ENCODE data around the gene ZNF654.
"Not testable (repeated sequence)": the region's sequence is repeated elsewhere in the genome, so short reads cannot be mapped to it uniquely, and the experiment has no call there.

Gene ZNF654

DNA sequence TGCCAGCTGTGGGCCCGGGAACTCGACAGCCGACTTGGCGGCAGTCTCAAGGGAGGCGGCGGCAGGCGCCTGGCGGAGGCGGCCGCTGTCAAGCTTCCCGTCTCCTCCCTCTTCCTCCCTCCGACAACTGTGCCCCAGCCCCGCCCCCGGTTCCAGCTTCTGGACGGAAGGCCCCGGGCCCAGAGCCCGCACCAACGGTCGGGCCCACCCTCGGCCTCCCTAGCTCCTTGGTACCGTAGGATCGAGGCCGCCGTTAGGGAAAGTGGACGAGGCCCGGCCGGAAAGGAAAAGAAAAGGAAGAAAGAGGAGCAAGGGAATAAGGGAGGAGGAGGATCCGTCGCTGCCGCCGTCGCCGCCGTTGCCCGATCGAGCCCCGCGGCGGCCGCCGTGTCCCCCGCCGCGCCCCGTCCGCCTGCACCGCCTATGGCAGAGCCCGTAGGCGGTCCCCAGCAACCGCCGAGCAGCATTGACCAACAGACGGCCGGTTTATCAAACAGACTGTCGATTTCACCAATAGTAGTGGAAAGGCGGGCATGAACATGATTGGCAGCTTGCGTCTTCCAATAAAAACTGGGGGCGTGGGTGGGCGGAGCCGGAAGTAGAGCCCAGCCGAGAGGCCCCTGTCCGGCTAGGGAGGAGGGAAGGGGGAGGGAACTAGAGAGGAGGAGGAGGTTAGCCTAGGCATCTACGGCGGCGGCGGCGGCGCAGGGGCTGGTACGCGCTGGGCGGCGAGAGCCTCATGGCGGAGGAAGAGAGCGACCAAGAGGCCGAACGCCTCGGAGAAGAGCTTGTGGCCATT lies at the start of gene ZNF654, which contains the start of gene CGGBP1:
Gene ZNF654 (plus strand): TSS at position 675 of the 799 bp plus-strand sequence. CDS start 65 bp downstream, at position 740.
Gene CGGBP1 (minus strand): TSS at position 425 of the 799 bp plus-strand sequence. CDS start 3,029 bp downstream, outside the sequence.
- DNase-seq: peak; percentile 97

DNA sequence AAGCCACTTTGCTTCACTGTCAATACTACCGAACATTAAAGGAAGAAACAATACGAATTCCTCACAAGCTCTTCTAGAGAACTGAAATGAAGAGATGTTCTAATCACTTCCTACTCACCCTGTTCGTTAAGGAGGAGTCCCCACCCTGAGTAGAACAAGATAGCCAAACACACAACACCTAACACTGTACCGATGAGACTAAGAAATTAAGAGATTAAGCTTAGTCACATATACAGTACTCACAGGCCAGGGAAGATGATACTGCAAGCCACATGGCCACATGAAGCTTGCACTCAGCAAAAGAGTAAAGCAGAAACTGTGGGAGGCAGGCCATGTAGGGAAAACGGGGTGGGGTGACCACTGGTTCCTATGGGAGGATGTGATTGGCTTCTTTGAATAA lies 48.2 kb upstream of the ZNF654 start:
- no peak for DNase-seq

DNA sequence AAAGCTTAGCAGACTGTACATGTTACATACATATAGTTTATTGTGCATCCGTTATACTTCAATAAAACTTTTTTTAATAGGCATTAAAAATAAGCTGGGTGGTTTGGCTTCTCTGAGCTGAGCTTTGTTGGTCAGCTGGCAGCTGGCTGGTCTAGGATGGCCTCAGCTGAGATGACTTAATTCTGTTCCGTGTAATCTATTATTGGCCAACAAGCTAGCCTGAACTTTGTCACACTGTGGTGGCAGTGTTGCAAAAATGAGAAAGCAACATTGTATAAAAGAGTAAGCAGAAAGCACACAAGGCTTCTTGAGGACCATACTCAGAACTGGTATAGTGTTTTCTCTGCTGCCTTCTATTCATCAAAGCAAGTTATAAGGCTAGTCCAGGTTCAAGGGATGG lies 45.5 kb upstream of the ZNF654 start:
- DNase-seq: no peak

DNA sequence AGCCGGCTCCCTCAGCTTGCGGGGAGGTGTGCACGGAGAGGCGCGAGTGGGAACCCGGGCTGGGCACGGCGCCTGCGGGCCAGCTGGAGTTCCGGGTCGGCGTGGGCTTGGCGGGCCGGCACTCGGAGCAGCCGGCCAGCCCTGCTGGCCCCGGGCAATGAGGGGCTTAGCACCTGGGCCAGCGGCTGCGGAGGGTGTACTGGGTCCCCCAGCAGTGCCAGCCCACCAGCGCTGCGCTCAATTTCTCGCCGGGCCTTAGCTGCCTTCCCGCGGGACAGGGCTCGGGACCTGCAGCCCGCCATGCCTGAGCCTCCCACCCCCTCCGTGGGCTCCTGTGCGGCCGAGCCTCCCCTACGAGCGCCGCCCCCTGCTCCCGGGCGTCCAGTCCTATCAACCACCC lies 43.4 kb upstream of the ZNF654 start:
- DNase-seq: not testable (repeated sequence)

DNA sequence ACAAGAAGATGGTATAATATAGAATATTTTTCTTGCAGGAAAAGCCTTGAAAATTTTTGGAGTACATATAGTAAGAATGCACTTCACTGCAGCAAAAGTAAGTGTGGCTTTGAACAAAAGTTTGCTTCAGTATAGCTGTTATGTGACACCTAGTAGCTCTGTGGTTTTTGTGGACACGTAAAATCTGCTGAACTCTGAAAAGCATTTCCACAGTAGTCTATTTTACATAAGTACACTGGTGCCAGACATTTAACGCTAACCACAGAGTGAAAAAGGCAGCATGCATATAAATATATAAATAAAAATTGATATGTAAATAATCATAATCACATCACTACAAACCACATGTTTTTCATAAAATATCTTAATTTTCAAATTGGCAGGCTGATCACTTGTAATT lies 40.0 kb upstream of the ZNF654 start:
- no peak for DNase-seq

DNA sequence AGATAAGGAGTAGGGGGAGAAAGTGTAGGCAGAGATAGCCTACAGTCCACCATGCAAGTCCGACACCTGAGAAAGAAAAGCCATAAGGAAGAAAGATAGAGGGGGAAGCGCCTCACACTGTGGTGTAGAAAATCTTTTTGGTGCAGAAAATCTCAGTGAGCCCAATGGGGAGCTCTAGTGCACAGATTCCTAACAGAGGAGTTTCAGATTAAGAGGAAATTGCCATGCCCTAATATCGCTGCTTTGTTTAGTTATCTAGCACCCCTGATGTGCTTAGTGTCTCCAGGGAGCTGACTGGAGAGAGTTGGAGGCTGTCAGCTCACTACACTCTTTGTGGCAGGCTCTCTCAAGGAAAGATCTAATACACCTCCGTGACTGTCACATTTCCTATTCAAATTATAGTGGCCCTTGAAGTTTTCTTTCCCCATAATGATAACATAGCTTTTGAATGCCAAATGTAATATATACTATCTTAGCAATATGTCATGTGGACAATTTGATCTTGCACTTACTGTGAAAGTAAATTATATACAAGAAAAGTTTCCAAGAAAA lies 34.0 kb upstream of the ZNF654 start:
- DNase-seq: no peak

DNA sequence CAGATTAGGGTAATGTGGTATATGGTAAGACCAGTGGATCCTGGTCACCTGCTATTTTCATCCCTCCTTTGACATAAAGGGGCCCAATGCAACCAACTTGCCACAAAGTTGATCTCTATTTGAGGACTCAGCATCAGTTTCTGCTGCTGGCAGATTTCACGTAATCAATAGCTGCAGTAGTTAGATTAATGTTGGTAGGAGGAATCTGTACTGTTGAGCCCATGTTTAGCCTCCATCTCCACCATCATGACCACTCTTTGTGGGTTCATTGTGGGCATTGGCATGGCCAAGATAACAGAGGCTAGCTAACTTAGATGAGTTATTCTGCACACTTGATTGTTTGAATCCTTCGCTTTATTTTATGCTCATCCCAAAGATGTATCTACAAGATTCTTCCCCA lies 30.2 kb upstream of the ZNF654 start:
- DNase-seq: no peak

DNA sequence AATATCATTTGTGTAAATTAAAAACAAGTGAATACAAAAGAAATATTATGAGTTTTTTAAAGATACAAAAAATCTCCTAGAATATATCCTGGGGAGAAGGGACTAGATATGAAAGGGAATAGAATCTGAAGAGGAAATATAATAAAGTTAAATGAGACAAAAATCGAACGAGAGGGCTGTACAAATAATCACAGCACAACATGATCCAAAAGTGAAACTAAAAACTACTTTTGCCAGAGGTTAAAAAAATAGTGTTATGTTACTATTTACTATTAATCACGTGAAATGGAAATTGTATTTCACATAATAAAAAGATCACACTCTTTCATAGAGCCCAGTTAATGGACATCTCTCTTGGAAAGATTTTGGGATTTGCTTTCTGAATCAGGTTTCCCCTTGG lies 28.8 kb upstream of the ZNF654 start:
- DNase-seq: no peak

DNA sequence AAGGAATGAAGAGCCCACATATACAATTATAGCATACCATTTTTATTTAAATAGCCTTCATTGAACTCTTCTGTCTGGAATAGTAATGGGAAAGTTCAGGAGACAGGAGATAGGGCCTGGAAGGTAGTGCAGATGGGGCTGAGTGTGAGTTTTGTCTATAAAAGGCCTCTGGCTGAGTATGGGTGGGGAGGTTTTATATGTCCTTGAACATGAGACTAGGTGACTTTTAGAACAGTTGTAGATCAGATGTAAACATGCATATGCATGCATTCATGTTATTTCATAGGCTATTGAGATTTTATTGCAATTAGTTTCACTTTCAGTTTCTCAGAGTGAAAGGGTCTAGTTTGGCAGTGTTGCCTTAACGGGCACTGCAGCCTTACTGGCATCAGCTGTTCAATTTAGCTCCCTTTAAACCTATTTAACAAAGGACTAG lies 27.4 kb upstream of the ZNF654 start:
- DNase-seq: no peak

DNA sequence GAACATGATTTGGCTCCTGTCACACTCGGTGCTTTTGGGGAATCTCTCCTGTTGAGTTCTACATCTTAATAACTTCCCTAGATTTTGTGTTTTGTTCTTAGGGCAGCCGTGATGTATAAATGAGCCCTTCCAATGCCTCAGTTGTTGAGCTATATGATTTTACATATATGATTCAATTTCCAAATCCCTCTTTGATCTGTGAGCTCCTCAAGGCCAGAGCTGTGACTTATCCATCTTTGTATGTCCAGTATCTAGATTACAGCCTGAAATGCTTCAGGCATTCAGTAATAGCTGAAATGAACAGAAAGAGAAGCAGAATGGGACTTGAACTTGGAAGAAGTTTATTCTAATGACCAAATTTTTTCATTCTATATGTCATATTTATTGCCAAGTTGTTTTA lies 26.8 kb upstream of the ZNF654 start:
- no peak for DNase-seq

DNA sequence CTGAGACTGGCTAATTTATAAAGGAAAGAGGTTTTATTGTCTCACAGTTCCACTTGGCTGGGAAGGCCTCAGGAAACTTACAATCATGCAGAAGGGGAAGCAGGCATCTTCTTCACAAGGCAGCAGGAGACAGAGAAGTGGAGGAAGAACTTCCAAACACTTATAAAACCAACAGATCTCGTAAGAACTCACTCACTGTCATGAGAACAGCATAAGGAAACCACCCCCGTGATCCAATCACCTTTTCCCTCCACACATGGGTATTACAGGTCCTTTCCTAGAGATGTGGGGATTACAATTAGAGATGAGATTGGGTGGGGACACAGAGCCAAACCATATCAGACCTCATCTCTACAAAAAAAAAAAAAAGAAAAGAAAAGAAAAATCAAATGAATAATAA lies 26.0 kb upstream of the ZNF654 start:
- DNase-seq: no peak

DNA sequence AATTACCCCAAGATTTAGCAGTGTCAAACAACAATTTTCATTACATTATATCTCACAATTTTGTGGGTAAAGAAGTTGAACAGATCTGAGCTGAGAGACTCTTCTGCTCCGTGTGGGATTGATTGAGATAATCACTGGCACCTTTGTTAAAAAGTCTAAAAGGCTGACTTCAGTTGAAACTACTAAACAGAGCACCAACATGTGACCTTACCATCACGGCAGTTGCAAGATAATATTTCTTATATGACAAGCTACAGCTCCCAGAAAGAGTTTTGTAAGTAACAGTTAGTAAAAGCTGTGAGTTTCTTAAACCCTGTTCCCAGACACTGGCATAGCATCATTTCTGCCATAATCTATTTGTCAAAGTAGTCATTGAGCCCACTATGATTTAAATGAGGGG lies 25.2 kb upstream of the ZNF654 start:
- DNase-seq: no peak

DNA sequence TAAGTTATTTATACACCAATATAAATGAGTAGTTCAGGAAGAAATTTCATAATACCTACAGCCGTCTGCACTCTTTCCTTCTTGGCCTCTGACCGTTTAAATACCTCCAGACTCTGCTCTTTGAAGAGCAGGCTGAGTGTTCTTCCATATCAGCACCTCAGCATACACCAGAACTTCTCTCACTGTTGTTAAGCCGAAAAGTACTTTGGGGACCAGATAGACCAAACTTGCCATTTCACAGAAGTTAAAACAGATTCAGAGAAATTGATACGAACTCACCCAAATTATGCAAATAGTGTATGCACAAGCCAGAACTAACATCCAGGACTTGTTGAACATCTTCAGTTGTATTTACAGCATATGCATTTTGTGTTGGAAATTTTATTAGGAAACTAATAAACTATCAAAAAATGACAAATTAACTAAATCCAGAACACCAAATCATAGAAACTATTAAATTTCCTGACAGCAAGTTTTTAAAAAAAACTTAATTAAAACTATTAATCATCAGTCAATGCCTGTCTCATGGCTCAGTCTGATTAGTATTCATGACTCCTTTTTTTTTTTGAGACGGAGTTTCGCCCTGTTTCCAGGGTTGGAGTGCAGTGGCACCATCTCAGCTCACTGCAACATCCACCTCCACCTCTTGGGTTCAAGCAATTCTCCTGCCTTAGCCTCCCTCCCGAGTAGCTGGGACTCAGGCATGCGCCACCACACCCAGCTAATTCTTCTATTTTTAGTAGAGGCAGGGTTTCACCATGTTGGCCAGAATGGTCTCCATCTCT lies 24.4 kb upstream of the ZNF654 start:
- DNase-seq: no peak

DNA sequence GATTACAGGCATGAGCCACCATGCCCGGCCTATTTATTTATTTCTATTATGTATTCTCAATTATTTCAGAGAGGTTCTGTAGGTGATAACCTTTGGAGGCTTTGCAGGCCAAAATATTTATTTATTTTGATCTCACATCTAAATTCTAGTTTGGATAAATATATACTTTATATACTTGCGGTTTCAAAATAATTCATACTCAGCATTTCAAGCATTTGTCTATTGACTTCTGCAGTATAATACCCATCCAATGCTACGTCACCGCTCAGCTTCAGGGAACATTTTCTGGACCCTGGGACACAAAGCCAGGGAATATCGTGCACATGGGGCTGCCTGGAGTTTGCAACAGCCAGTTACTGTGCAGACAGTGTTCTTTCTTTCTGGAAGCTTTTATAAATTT lies 22.8 kb upstream of the ZNF654 start:
- no peak for DNase-seq

DNA sequence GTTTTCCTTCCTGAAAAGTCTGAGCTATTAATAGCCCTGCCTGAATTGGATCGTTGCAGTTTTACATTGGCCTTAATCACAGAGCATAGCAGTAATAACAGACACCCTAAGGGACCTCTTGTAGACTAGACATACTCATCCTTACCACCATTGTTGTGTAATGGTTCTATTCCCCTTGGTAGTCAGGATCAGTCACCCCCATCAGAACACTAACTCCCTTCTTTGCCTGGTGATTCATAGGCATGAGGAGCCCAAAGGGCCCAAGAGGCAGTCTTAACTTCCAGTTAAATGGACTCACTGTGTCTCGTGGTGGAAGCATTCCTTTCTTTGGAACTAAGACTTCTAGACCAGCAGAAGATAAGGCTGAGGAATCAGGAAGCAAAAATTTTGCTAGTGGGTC lies 20.5 kb upstream of the ZNF654 start:
- no peak for DNase-seq

DNA sequence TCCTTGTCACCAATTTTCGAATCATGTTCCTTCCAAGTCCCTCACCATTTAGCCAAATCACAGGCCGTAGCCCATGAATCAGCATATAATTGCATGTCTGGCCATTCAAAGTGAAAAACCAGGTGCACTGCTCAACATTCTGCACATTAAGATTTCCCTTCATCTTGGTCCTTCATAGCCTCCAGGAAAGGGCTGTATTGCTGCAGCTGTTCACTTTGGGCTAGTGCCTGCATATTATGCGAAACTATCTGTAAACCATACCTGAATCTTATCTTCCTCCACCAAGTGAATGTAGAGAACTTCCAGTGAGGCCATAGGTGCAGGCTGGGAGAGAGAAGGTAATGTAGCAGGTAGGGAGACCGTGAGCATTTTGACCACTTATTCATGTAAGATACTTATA lies 18.5 kb upstream of the ZNF654 start:
- no peak for DNase-seq

DNA sequence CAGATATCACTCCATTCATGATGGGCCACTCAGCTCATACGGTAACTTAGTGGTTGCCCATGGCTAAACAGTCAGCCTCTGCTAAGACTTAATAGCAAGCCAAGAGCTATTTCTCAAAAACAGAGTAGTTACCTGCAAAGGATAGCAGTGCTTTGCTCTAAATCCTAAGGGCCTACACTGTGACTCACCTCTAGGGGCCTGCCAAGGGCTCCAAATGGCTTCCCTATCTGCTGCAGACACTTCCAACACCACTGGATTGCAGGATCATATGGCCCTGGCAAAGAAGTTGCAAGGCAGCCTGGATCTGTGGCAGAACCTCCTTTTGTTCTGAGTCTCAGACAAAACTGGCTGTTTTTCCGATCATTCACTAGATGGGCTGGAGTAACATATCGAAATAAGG lies 18.1 kb upstream of the ZNF654 start:
- DNase-seq: no peak

DNA sequence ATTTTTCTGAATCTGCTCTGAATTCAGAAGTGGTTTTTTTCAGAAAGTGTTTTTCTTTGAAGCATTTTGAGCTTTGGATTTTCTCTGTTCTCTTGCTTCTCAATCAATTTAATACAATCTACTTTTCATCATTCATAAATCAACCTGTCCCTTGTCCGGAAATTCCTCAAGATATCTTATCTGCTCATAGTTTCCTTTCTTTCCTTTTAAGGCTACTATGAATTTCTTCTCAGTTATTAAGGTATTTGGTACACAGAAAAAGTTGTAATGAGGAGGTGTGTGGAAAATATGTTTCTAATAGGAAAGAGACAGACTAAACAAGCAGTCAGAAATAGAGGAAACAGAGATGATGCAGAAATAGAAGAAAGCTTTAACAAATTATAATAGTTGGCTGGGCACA lies 14.6 kb upstream of the ZNF654 start:
- no peak for DNase-seq

DNA sequence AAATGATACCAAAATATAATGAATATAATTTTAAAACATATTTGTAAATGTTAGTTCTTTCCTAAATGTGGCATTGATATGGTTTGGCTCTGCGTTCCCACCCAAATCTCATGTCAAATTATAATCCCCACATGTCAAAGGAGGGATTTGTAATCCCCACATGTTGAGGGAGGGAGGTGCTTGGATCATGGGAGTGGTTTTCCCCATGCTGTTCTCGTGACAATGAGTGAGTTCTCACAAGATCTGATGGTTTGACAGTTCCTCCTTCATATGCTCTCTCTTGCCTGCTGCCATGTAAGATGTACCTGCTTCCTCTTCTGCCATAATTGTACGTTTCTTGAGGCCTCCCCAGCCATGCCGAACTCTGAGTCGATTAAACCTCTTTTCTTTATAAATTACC lies 12.3 kb upstream of the ZNF654 start:
- no peak for DNase-seq

DNA sequence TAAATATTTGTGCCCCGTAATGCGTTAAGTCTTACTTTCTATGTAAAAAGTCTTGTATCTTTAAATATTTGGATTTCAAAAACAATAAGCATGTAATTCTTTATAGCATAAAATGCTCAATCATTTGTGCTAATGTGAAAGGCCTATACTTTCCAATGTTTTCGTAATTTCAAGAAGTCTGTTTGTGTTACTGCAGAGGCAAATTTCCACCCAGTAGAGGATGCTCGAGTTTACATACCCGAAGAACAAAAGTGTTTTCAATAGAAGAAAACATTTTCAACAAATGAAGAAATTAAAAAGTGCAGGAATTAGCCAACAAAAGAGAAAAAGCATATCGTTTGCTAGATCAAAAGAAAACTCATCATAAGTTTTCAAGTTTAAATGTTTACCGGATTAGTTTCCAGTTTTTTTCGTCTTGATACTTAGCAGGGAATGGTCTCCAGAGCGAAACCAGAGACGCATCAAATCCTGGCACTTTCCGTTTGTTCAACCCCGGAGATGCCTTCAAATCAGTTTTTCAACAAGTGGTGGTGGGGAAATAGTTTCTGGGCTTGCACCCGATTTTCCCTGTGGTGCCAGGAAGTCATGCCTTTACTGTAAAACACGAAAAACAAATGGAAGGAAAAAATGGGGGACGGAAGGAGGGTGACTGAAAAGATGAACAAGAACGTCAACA lies 1.3 kb upstream of the ZNF654 start:
- no peak for DNase-seq

DNA sequence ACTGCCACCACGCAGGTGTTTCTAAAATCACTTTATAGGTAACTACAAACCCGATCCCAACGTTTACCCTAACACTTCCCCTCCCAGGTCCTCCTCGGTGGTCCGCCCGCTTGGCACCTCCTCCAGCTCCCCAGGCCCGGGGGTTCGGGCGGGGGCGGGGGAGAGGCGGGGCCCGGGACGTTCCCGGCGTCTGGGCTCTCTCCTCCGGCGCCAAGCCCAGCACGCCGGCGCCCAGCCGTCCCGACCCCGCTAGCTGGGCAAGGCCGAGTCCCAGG lies 812 bp upstream of the ZNF654 start:
- DNase-seq: no peak

DNA sequence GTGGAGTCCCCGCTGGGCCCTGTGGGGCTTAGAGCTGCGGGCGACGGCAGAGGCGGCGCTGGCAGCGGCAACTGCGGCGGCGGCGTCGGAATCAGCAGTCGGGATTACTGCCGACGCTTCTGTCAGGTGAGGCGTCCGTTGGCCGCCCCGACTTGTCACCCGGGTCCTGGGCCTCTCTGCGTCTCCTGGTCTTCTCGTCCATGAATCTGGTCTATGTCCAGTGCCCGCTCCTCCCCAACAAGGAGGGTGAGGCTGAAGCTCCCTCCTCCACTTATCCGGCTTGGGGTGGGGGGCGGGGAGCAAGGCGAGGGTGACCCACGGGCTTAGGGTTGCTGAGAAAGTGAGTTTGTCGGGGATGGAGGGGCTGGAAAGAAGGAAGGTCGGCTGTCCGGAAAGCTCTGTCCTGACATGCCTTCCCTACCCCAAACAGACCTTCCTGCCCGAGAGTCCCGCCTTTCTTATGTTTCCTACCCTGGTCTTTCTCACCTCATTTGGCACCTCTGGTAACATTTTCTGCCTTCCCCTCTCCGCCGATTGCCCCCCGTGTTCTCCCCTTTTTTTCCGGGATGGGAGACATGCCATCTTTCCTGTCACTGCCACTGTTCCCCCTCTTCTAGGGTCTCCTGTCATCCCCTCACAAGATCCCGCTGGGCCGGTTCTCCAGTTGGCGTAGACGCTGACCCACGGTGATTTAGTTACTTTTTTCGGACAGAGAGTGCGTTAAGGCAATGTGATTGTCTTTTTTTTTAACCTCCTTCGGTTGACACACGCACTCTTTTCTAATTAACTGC lies 520 bp downstream of the ZNF654 start:
- no peak for DNase-seq

DNA sequence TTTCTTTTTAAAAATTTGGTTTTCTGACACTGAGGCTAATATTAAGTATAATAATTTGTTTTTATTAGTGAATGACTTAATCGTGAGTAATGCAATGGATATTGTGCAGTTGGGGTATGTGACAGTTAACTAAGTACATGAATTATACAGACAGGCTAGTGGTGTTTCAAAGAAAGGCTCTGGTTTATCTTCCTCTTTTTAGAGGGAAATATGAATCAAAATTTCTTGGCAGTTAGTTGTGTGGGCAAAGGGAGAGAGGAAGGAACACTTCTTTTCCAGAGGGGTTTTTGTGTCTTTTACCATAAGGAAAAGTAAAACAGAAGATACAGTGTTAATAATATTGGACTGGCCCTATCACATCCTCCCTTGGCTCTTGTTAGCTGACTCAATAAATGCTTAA lies 2.7 kb downstream of the ZNF654 start:
- peak; percentile 43 for DNase-seq
